ENCODE data around the gene ZNF681. TPM values are rescaled to one million over a fixed set of nuclear protein-coding genes. Genes with fewer than 3 reads are reported as not detected.

ZNF681 gene
- total RNA-seq, 4 donors from 2014 or later: 0.65 to 1.1 (median 0.91) TPM

DNA sequence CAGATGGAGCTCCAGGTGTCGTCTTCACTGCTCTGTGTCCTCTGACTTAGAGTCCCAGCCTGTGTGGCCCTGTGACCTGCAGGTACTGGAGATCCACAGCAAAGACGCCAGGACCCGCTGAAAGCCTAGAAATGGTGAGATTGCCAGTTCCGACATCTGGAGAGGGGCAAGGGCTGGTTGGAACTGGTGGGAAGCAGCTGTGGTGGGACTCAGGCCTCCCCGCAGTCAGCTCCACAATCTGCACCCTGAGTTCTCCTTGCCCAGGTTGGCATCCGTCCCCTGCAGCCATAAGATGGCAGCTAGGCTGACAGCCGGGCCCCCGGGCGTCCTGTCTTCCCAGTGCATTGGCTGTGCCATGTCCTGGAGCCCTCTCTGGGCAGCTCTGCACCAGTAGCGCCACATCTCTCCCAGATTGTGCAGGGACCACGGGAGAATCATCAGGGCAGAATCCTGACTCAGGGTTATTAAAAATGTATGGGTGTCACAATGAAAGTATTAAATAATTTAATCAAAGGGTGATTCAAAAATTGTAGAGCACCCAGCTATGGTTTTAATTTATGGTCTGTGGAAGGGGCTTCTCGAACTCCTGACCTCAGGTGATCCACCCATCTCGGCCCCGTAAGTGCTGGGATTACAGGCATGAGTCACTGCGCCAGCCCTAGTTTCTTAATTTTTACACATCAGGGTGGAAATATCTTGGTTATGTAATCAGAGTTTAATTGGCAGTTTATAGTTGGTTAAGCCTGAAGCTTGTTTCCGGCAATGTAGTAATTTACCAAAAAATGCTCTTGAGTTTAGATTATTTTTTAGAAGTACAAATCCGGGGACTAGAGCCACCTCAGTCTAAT is 32.2 kb upstream of the ZNF681 start:
- peaks cover 0 to 7% (median 1%) of the 10 kb centered on the region in 4 donors for H3K9me3 ChIP-seq
- H3K27me3 ChIP-seq: no peaks in the 10 kb centered on the region
- H3K27ac ChIP-seq (replicated peaks in 1 of 4): no peak overlapping the region
- H3K4me3 ChIP-seq: no peak overlapping the region
- no peaks in the 10 kb centered on the region for H3K4me1 ChIP-seq
- H3K36me3 ChIP-seq: no peaks in the 10 kb centered on the region
- no peak for DNase-seq (ENCODE audit: extremely low spot score)
- 78% methylated on average over 16 of the region's 17 CpGs for WGBS
- intact Hi-C loops (cut with DNase I): no loop called here
- no peak for TF ChIP-seq POLR2AphosphoS5 (IDR thresholded peaks at IDR 0.05)
- TF ChIP-seq EP300 (IDR thresholded peaks at IDR 0.05): no peak
- TF ChIP-seq POLR2A (IDR thresholded peaks at IDR 0.05; ENCODE audit: low read depth): no peak
- TF ChIP-seq CTCF (IDR thresholded peaks at IDR 0.05): no peak

GRCh38 chr19:23789246-23789645 is 30.6 kb upstream of the ZNF681 start:
- Histone ChIP-seq H3K4me3 (no peak overlapping the region), H3K36me3 (no peaks in the 10 kb centered on the region), H3K27me3 (no peaks in the 10 kb centered on the region), H3K9me3 (no peaks in the 10 kb centered on the region), H3K4me1 (no peaks in the 10 kb centered on the region), H3K27ac (replicated peaks in 1 of 4) (no peak overlapping the region)
- intact Hi-C loops (cut with DNase I): no loop called here
- DNase-seq (ENCODE audit: extremely low spot score): no peak
- TF ChIP-seq EP300 (IDR thresholded peaks at IDR 0.05) (no peak), CTCF (IDR thresholded peaks at IDR 0.05) (no peak), POLR2A (IDR thresholded peaks at IDR 0.05; ENCODE audit: low read depth) (no peak), POLR2AphosphoS5 (IDR thresholded peaks at IDR 0.05) (no peak)

- H3K27me3 ChIP-seq: no peaks in the 10 kb centered on the region
- intact Hi-C loops (cut with DNase I): no loop called here
- TF ChIP-seq CTCF (IDR thresholded peaks at IDR 0.05): no peak
- TF ChIP-seq POLR2AphosphoS5 (IDR thresholded peaks at IDR 0.05): no peak
- TF ChIP-seq POLR2A (IDR thresholded peaks at IDR 0.05; ENCODE audit: low read depth): no peak
- no peak for TF ChIP-seq EP300 (IDR thresholded peaks at IDR 0.05)
- H3K27ac ChIP-seq (replicated peaks in 1 of 4): no peak overlapping the region
- no peaks in the 10 kb centered on the region for H3K9me3 ChIP-seq
- no peaks in the 10 kb centered on the region for H3K36me3 ChIP-seq
- no peak for DNase-seq (ENCODE audit: extremely low spot score)
- no peaks in the 10 kb centered on the region for H3K4me1 ChIP-seq
- no peak overlapping the region for H3K4me3 ChIP-seq
- 91% methylated on average over 4 of the region's 4 CpGs for WGBS
Measured at GRCh38 chr19:23788411-23788810, 29.7 kb upstream of the ZNF681 start.

- TF ChIP-seq POLR2AphosphoS5 (IDR thresholded peaks at IDR 0.05) (no peak), POLR2A (IDR thresholded peaks at IDR 0.05; ENCODE audit: low read depth) (no peak), EP300 (IDR thresholded peaks at IDR 0.05) (no peak), CTCF (IDR thresholded peaks at IDR 0.05) (no peak)
- H3K27ac ChIP-seq (replicated peaks in 1 of 4): no peak overlapping the region
- no peak overlapping the region for H3K4me3 ChIP-seq
- 92% methylated on average over 3 of the region's 3 CpGs for WGBS
- intact Hi-C loops (cut with DNase I): no loop called here
- no peaks in the 10 kb centered on the region for H3K4me1 ChIP-seq
- no peaks in the 10 kb centered on the region for H3K27me3 ChIP-seq
- no peaks in the 10 kb centered on the region for H3K9me3 ChIP-seq
- no peak for DNase-seq (ENCODE audit: extremely low spot score)
- H3K36me3 ChIP-seq: no peaks in the 10 kb centered on the region
Measured at GRCh38 chr19:23787106-23787505, 28.4 kb upstream of the ZNF681 start.
